ENCODE results near the gene HS6ST2. TPM values are rescaled to one million over a fixed set of nuclear protein-coding genes. Genes with fewer than 3 reads are reported as not detected.

HS6ST2 gene
- total RNA-seq, 4 donors from 2014 or later: 0.14 to 1.1 TPM; not detected in 2

DNA sequence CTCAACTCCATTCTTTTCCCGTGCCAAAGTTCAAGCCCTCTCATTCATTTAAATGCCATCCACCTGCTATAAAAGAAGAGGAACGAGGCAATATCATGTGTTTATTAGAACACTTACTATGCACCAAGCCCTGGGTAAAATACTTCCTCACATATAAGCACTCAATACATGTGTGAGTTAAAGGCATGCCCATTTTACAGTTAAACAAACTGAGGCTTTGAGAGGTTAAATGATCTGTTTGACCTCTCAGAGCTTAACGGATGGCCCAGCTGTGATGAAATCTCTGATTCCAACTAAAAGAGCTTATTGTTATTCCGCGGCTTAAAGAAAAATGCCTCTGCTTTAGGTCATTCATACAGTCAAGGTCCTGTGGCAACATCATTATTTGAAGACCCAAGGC lies 124.3 kb downstream of the HS6ST2 start:
- no peak overlapping the region for H3K27ac ChIP-seq
- intact Hi-C loops (cut with DNase I; ENCODE audit: low total_unique reads) (no loop called here), in situ Hi-C loops (cut with MboI; ENCODE audit: low pct_ligation_motif_present in 1 of 4, low pct_unique_long_range_greater_than_20kb in 1 of 4, low sequenced_read_pairs in 3 of 4) (no loop called here)
- no peaks in the 10 kb centered on the region for H3K27me3 ChIP-seq
- WGBS, 2 donors (ENCODE audit: low coverage in 1 of 2): 61% methylated on average over 5 of the region's 5 CpGs; no CpG with 5 or more reads in 1 of the 2 donors
- TF ChIP-seq, protein P1, sequence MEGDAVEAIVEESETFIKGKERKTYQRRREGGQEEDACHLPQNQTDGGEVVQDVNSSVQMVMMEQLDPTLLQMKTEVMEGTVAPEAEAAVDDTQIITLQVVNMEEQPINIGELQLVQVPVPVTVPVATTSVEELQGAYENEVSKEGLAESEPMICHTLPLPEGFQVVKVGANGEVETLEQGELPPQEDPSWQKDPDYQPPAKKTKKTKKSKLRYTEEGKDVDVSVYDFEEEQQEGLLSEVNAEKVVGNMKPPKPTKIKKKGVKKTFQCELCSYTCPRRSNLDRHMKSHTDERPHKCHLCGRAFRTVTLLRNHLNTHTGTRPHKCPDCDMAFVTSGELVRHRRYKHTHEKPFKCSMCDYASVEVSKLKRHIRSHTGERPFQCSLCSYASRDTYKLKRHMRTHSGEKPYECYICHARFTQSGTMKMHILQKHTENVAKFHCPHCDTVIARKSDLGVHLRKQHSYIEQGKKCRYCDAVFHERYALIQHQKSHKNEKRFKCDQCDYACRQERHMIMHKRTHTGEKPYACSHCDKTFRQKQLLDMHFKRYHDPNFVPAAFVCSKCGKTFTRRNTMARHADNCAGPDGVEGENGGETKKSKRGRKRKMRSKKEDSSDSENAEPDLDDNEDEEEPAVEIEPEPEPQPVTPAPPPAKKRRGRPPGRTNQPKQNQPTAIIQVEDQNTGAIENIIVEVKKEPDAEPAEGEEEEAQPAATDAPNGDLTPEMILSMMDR (IDR thresholded peaks at IDR 0.05): no peak
- no peak for TF ChIP-seq EP300 (IDR thresholded peaks at IDR 0.05; ENCODE audit: low read depth)
- no peak for TF ChIP-seq POLR2AphosphoS5 (IDR thresholded peaks at IDR 0.05)
- TF ChIP-seq POLR2A (IDR thresholded peaks at IDR 0.05): no peak
- no peak for DNase-seq
- no peaks in the 10 kb centered on the region for H3K9me3 ChIP-seq
- H3K4me1 ChIP-seq: peaks cover 0 to 6% (median 0%) of the 10 kb centered on the region in 4 donors
- H3K4me3 ChIP-seq: no peak overlapping the region
- H3K36me3 ChIP-seq: no peaks in the 10 kb centered on the region

DNA sequence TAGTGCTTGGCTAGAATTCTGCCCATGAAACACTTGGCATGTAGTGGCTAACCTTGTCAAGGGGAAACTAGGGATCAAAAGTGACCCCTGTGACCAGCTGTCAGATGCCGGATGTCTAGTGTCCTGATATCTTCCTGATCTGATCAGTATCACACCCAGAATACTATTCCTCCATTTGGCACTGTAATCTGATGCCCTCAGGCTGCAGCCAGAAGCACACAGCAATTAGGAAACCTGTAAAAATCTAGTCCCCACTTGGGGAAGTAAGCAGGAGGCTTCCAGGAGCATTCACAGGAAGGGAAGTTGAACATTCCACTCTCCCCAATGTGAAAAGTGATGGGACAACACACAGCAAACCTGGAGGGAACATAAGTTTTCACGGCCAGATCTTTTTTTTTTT lies 125.1 kb downstream of the HS6ST2 start:
- 38 to 72% methylated on average over 1 to 2 of the region's 2 CpGs for WGBS, 2 donors (ENCODE audit: low coverage in 1 of 2)
- intact Hi-C loops (cut with DNase I; ENCODE audit: low total_unique reads): no loop called here
- no peak overlapping the region for H3K27ac ChIP-seq
- no peak for DNase-seq
- no peaks in the 10 kb centered on the region for H3K9me3 ChIP-seq
- TF ChIP-seq EP300 (IDR thresholded peaks at IDR 0.05; ENCODE audit: low read depth): no peak
- no peak for TF ChIP-seq POLR2A (IDR thresholded peaks at IDR 0.05)
- no peak for TF ChIP-seq POLR2AphosphoS5 (IDR thresholded peaks at IDR 0.05)
- TF ChIP-seq, protein P1 (IDR thresholded peaks at IDR 0.05): no peak
- H3K36me3 ChIP-seq: no peaks in the 10 kb centered on the region
- peaks cover 0 to 6% (median 0%) of the 10 kb centered on the region in 4 donors for H3K4me1 ChIP-seq
- H3K4me3 ChIP-seq: no peak overlapping the region
- in situ Hi-C loops (cut with MboI; ENCODE audit: low pct_ligation_motif_present in 1 of 4, low pct_unique_long_range_greater_than_20kb in 1 of 4, low sequenced_read_pairs in 3 of 4): no loop called here
- H3K27me3 ChIP-seq: no peaks in the 10 kb centered on the region

DNA sequence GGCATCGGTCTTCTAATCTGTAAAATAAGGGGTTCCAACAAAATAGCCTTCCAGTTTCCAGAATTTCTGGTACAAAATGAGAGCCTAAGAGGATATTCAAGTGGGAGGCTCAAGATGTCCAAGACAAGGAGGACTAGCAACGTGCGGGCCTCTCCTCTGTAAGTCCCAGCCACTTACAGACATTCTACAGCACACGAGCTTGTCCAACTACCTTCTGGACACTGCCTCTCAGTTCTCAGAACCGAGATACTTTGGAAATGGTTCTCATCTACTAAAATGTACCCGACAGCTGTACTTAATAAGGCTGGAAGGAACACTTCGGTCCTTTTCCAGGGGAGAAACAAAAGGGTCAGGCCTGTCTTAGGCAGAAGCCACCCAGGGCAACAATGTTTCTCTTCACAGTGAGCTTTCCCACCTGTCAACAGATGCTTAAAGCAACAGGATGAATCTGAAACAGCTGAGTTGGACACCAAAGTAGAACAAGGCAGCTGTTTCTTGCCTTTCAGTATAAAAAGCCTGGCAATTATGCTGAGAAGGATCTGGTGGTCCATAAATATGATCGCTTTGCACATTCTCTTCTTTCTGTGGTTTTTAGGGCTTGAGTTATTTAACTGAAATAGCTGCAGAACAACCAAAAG lies 127.0 kb downstream of the HS6ST2 start:
- in situ Hi-C loops (cut with MboI; ENCODE audit: low pct_ligation_motif_present in 1 of 4, low pct_unique_long_range_greater_than_20kb in 1 of 4, low sequenced_read_pairs in 3 of 4): no loop called here
- H3K4me3 ChIP-seq: no peak overlapping the region
- no peak overlapping the region for H3K27ac ChIP-seq
- no peaks in the 10 kb centered on the region for H3K36me3 ChIP-seq
- no peaks in the 10 kb centered on the region for H3K9me3 ChIP-seq
- TF ChIP-seq POLR2AphosphoS5 (IDR thresholded peaks at IDR 0.05): no peak
- no peak for TF ChIP-seq POLR2A (IDR thresholded peaks at IDR 0.05)
- TF ChIP-seq, protein P1 (IDR thresholded peaks at IDR 0.05): no peak
- TF ChIP-seq EP300 (IDR thresholded peaks at IDR 0.05; ENCODE audit: low read depth): no peak
- intact Hi-C loops (cut with DNase I; ENCODE audit: low total_unique reads): no loop called here
- DNase-seq: no peak
- H3K27me3 ChIP-seq: no peaks in the 10 kb centered on the region
- H3K4me1 ChIP-seq: no peaks in the 10 kb centered on the region
- 67 to 92% methylated on average over 2 to 8 of the region's 8 CpGs for WGBS, 2 donors (ENCODE audit: low coverage in 1 of 2)

DNA sequence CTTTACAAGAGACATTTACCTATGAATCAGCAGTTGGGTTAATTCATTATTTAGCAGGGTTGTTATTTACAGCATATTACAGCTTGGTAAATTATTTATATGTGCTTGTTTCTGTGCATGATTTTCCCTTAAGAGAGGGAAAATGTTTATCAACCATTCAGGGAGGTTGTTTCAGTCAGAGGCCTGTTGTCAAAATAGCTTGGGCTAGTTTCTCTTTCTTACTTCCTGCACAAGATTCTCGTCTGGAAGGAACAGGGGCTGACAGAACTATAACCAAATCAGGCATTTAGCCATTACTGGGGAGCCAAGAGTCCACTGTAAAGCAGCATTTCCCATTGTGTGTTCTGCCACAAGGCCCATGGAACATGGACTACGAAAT lies 135.8 kb downstream of the HS6ST2 start:
- peak overlapping the region; percentile 26 to 68 (median 60) for H3K27ac ChIP-seq
- DNase-seq: no peak
- no peaks in the 10 kb centered on the region for H3K9me3 ChIP-seq
- no peaks in the 10 kb centered on the region for H3K27me3 ChIP-seq
- WGBS, 2 donors (ENCODE audit: low coverage in 1 of 2): 30 to 67% methylated on average over 1 to 2 of the region's 2 CpGs
- intact Hi-C loops (cut with DNase I; ENCODE audit: low total_unique reads) (no loop called here), in situ Hi-C loops (cut with MboI; ENCODE audit: low pct_ligation_motif_present in 1 of 4, low pct_unique_long_range_greater_than_20kb in 1 of 4, low sequenced_read_pairs in 3 of 4) (no loop called here)
- H3K36me3 ChIP-seq: no peaks in the 10 kb centered on the region
- H3K4me3 ChIP-seq: no peak overlapping the region
- H3K4me1 ChIP-seq: peaks cover 0 to 9% (median 0%) of the 10 kb centered on the region in 4 donors
- no peak for TF ChIP-seq EP300 (IDR thresholded peaks at IDR 0.05; ENCODE audit: low read depth)
- TF ChIP-seq POLR2A (IDR thresholded peaks at IDR 0.05): no peak
- TF ChIP-seq POLR2AphosphoS5 (IDR thresholded peaks at IDR 0.05): no peak
- TF ChIP-seq, protein P1 (IDR thresholded peaks at IDR 0.05): no peak
